Fibroblast of villous mesenchyme (primary cell): ENCODE results near the gene ZDHHC20. TPM values are rescaled to one million over a fixed set of nuclear protein-coding genes. Genes with fewer than 3 reads are reported as not detected.

Source experiments
- DNase-seq: peaks from one replicate; pipeline ENCODE4 v3.0.0-alpha.2; 2010; ENCODE audit warnings: low read depth
- H3K4me3 ChIP-seq: 2 replicates; pipeline ENCODE4 v1.5.1; 2011; ENCODE audit warnings: low read depth, mild to moderate bottlenecking, low read length
- total RNA-seq: library from RNA; depleted of rRNA; stranded (reverse); fragments of >200 nt; gene quantifications from 2 replicates; pipeline ENCODE4 v1.2.3, GENCODE V29; 2012
- TF ChIP-seq, protein P1 (sequence below): IDR thresholded peaks from 2 replicates; pipeline ENCODE4 v1.5.1; 2012; ENCODE audit warnings: low read depth, mild to moderate bottlenecking, low read length; ENCODE audit not compliant: insufficient read depth

The ZDHHC20 gene, protein sequence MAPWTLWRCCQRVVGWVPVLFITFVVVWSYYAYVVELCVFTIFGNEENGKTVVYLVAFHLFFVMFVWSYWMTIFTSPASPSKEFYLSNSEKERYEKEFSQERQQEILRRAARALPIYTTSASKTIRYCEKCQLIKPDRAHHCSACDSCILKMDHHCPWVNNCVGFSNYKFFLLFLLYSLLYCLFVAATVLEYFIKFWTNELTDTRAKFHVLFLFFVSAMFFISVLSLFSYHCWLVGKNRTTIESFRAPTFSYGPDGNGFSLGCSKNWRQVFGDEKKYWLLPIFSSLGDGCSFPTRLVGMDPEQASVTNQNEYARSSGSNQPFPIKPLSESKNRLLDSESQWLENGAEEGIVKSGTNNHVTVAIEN
- 88.3 and 137 TPM in 2 replicates for total RNA-seq

DNA sequence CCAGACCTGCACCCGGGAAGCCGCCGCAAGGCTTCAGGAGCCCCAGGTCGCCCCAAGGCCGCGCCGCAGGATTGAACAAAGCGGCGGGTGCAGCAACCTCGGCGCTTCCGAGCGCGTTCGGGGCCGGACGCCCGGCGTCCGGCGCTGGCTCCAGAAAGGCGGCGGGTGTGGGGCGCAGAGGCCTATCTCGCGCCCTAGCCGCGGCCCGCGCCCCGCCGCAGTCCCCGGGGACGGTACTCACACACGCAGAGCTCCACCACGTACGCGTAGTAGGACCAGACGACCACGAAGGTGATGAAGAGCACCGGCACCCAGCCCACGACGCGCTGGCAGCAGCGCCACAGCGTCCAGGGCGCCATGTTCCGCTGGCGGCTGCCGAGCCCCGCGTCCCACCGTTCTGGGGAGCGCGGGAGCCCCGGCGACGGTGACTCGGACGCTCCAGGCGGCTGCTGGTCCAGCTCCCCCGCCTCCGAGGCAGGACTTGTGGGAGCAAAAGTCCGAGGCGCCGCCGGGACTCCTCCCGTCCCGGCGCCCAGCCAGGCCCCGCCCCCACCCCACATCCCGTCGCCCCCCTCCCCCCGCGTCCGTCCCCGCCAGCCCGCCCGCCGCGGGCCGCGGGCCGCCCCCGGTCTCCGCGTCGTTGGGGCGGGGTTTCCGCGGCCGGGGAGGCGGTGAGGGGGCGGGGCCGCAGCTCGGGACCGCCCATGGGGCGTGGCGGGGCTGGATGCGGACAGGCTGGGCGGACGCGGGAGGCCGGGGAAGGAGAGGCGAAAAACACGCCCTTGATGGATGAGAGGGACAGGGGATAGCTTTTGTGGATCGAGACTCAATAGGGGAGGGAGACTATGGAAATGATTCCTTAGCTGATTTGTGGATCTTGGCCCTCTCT lies at the start of gene ZDHHC20:
Gene ZDHHC20 (minus strand): TSS at position 491 of the 889 bp plus-strand sequence. CDS start 132 bp downstream, at position 359.
- peak within 1 kb of the TSS; percentile 87 for H3K4me3 ChIP-seq
- peak; percentile 87 for DNase-seq
- TF ChIP-seq, protein P1, sequence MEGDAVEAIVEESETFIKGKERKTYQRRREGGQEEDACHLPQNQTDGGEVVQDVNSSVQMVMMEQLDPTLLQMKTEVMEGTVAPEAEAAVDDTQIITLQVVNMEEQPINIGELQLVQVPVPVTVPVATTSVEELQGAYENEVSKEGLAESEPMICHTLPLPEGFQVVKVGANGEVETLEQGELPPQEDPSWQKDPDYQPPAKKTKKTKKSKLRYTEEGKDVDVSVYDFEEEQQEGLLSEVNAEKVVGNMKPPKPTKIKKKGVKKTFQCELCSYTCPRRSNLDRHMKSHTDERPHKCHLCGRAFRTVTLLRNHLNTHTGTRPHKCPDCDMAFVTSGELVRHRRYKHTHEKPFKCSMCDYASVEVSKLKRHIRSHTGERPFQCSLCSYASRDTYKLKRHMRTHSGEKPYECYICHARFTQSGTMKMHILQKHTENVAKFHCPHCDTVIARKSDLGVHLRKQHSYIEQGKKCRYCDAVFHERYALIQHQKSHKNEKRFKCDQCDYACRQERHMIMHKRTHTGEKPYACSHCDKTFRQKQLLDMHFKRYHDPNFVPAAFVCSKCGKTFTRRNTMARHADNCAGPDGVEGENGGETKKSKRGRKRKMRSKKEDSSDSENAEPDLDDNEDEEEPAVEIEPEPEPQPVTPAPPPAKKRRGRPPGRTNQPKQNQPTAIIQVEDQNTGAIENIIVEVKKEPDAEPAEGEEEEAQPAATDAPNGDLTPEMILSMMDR = no peak

DNA sequence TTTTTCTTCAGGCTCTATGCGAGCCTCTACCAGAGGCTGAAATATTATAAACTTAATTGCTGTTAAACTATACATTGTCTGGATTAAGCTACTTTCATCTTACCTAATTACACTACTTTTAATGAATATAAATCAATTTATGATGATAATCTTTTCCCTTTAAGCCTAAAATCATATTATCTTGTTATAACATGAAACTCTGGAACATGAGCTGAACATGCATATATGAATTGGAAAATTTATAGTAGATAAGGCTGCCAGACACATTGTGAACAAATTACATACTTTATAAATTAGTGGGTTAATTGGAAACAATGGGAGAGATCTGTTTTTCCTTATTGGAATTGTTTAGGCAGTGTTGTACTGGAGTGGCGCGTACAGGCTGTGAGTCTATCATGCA lies 45.3 kb upstream of the ZDHHC20 start:
- TF ChIP-seq, protein P1 = no peak
- no peak overlapping the region for H3K4me3 ChIP-seq
- no peak for DNase-seq

DNA sequence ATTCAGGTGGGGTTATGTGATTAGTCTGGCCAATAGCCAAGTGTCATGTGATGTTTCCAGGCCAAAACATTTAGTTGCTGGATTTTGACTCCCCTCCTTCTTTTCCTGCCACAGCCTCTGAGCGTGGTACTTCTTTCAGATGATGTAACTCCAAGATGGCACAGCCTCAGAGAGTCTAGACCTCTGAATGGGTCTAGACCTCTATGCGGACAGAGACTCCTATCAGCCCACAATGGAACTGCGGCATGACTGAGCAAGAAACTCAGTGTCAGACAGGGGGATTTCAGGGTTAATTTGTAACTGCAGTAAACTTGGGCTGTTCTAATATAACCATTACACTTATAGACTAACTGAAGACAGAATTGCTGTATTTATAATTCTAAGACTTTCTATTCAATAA lies 42.6 kb upstream of the ZDHHC20 start:
- H3K4me3 ChIP-seq = no peak overlapping the region
- DNase-seq = no peak
- TF ChIP-seq, protein P1 = peak; percentile 6

DNA sequence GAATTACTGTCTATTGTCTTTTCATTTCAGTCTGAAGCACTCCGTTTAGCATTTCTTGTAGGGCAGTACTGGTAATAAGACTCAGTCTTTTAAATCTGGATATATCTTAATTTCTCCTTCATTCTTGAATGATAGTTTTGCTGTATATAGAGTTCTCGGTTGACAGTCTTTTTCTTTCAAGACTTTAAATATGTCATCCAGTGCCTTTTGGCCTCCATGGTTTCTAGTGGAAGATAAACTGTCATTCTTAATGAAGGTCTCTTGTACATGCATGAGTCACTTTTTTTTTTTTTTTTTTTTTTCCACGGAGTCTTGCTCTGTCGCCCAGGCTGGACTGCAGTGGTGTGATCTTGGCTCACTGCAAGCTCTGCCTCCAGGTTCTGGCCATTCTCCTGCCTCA lies 27.2 kb upstream of the ZDHHC20 start:
- no peak for DNase-seq
- TF ChIP-seq, protein P1 = no peak

DNA sequence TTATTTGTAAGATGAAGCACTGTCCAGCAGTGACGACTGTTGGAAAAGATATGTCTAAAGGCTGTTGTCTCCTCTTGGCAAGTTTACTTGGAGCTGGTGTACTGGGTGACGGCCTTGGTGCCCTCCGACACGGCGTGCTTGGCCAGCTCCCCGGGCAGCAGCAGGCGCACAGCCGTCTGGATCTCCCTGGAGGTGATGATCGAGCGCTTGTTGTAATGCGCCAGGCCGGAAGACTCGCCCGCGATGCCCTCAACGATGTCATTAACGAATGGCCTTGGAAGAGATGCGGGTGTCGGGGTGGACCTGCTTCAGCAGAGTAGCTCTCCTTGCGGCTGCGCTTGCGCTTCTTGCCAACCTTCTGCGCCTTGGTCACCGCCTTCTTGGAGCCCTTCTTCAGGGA lies 24.6 kb upstream of the ZDHHC20 start:
- H3K4me3 ChIP-seq = no peak overlapping the region
- TF ChIP-seq, protein P1 = no peak
- DNase-seq = no peak

More for the DNA sequence above, 27.2 kb upstream of the ZDHHC20 start:
- no peak overlapping the region for H3K4me3 ChIP-seq

DNA sequence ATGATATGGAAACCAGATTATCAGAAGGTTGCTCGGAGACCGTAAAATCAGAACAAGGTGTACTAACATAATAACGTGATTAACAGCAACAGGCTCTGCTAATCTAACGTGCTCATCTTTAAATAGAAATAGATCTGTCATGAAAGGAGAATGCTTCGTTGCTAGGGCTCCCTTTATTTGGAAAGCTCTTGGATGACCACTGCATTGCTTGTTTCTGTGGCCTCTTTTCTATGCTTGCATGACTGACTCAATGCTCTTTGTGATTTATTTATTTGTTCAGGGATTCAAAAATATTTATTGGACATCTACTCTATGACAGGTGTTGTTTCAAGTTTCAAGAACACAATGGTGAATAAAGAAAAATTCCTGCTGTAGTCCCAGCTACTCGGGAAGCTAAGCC lies 22.3 kb upstream of the ZDHHC20 start:
- TF ChIP-seq, protein P1 = no peak
- DNase-seq = no peak
- H3K4me3 ChIP-seq = no peak overlapping the region
